Peyer's patch (tissue), 4 donors: Measurements from ENCODE around the gene CAPN5. TPM values are rescaled to one million over a fixed set of nuclear protein-coding genes. Genes with fewer than 3 reads are reported as not detected.

Experiments used
- DNase-seq, 3 donors: peaks; one replicate each; pipeline ENCODE4 v3.0.0-alpha.2; 2017 to 2019
- H3K27ac ChIP-seq, 4 donors: fragments of 200-600 bp; sonication (generic); one replicate each; pipeline ENCODE4 v1.5.1; 2016 to 2019
- H3K27me3 ChIP-seq, 2 donors: fragments of 200-600 bp; sonication (generic); one replicate each; pipeline ENCODE4 v1.5.1; 2019
- H3K36me3 ChIP-seq, 3 donors: fragments of 200-600 bp; sonication (generic); one replicate each; pipeline ENCODE4 v1.5.1; 2016 to 2019
- H3K4me1 ChIP-seq, 4 donors: fragments of 200-600 bp; sonication (generic); one replicate each; pipeline ENCODE4 v1.5.1; 2016 to 2019
- H3K4me3 ChIP-seq, 4 donors: fragments of 200-600 bp; sonication (generic); 1 replicate in 3 of 4; 2 replicates in 1 of 4; pipeline ENCODE4 v1.5.1; 2016 to 2019; ENCODE audit warnings: mild to moderate bottlenecking in 1 of 4
- H3K9me3 ChIP-seq, 4 donors: fragments of 200-600 bp; sonication (generic); one replicate each; pipeline ENCODE4 v1.5.1; 2016 to 2019; ENCODE audit warnings: mild to moderate bottlenecking in 1 of 4
- POLR2A ChIP-seq, 2 donors: fragments of 450-650 bp; IDR thresholded peaks; one replicate each; pipeline ENCODE4 v1.5.1; 2017; ENCODE audit warnings: antibody characterized with exemption in 2 of 2, mild to moderate bottlenecking in 2 of 2, moderate library complexity in 2 of 2
- total RNA-seq, 4 donors: library from RNA; depleted of rRNA; stranded (reverse); fragments of >200 nt; gene quantifications; one replicate each; pipeline ENCODE4 v1.1.0, GENCODE V29; 2016
- TF ChIP-seq, protein P1 (sequence below), 6 experiments: fragments of 450-650 bp in 4 of 6; fragments of 200-600 bp in 2 of 6; sonication (generic) in 1 of 6; IDR thresholded peaks; one replicate each; pipeline ENCODE4 v1.5.1; 2017 to 2019; ENCODE audit warnings: antibody characterized with exemption in 6 of 6, mild to moderate bottlenecking in 3 of 6, moderate library complexity in 1 of 6

Gene CAPN5
- total RNA-seq, 4 donors from 2014 or later = 75.9 to 203 (median 162) TPM

GRCh38 chr11:77026743-77027142, 40.0 kb upstream of the CAPN5 start:
- Histone ChIP-seq H3K36me3 (no peaks in the 10 kb centered on the region), H3K27ac (no peak overlapping the region), H3K9me3 (no peaks in the 10 kb centered on the region), H3K27me3 (no peaks in the 10 kb centered on the region), H3K4me3 (no peak overlapping the region), H3K4me1 (no peaks in the 10 kb centered on the region)
- DNase-seq = no peak
- no peak for TF ChIP-seq POLR2A (IDR thresholded peaks at IDR 0.05)
- TF ChIP-seq, protein P1, sequence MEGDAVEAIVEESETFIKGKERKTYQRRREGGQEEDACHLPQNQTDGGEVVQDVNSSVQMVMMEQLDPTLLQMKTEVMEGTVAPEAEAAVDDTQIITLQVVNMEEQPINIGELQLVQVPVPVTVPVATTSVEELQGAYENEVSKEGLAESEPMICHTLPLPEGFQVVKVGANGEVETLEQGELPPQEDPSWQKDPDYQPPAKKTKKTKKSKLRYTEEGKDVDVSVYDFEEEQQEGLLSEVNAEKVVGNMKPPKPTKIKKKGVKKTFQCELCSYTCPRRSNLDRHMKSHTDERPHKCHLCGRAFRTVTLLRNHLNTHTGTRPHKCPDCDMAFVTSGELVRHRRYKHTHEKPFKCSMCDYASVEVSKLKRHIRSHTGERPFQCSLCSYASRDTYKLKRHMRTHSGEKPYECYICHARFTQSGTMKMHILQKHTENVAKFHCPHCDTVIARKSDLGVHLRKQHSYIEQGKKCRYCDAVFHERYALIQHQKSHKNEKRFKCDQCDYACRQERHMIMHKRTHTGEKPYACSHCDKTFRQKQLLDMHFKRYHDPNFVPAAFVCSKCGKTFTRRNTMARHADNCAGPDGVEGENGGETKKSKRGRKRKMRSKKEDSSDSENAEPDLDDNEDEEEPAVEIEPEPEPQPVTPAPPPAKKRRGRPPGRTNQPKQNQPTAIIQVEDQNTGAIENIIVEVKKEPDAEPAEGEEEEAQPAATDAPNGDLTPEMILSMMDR (IDR thresholded peaks at IDR 0.05) = no peak

- H3K4me3 ChIP-seq = no peak overlapping the region
- no peak for TF ChIP-seq POLR2A (IDR thresholded peaks at IDR 0.05)
- TF ChIP-seq, protein P1 (IDR thresholded peaks at IDR 0.05) = no peak
- H3K27ac ChIP-seq = no peak overlapping the region
- H3K9me3 ChIP-seq = no peaks in the 10 kb centered on the region
- no peak for DNase-seq
- H3K36me3 ChIP-seq = no peaks in the 10 kb centered on the region
- no peaks in the 10 kb centered on the region for H3K4me1 ChIP-seq
- H3K27me3 ChIP-seq = no peaks in the 10 kb centered on the region
These were observed 39.5 kb upstream of the CAPN5 start for GRCh38 chr11:77027275-77027674.

DNA sequence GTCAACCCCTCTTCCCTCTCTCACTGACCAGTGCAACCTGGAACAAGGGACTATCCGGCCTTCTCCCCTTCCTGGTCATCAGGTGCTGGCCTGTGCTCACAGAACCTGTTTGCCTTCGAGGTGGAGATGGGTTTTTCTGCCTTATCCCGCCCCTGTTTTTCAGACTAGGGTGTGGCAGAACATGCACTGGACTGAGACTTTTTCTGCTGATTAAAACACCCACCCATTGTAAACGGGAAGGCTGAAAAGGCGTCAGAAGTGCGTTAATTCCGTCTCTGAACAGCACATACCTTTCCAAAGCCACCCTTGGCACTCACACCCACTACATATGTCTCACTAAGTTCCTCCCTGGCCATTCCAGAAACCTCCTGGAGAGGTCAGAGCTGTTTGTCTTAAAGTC, 36.9 kb upstream of the CAPN5 start:
- Histone ChIP-seq H3K9me3 (no peaks in the 10 kb centered on the region), H3K27me3 (no peaks in the 10 kb centered on the region), H3K4me3 (no peak overlapping the region), H3K4me1 (no peaks in the 10 kb centered on the region), H3K27ac (peak overlapping the region in 1 of 4 donors; percentile 57), H3K36me3 (no peaks in the 10 kb centered on the region)
- no peak for TF ChIP-seq POLR2A (IDR thresholded peaks at IDR 0.05)
- TF ChIP-seq, protein P1 (IDR thresholded peaks at IDR 0.05) = peak in 2 of 6 experiments; percentile 12 to 20
- peak in 1 of 3 donors; percentile 51 for DNase-seq

- H3K4me1 ChIP-seq = peaks cover 0 to 9% (median 0%) of the 10 kb centered on the region in 4 donors
- H3K27ac ChIP-seq = peak overlapping the region in 2 of 4 donors; percentile 1 to 29
- DNase-seq = no peak
These were observed 35.8 kb upstream of the CAPN5 start for GRCh38 chr11:77030834-77031414.

DNA sequence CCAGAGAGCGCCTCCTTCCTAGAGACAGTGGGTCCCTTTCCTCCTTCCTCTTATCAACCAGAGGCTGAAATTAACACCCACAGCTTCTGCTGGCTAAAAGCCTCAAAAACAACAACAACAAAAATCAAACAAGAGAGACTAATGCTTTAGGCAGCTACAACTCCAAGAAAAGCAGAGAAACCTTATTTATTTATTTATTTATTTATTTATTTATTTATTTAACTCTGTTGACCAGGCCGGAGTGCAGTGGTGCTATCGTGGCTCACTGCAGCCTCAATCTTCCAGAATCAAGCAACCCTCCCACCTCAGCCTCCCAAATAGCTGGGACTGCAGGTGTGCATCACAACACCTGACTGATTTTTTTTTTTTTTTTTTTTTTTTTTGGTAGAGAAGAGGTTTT, 35.2 kb upstream of the CAPN5 start:
- H3K4me1 ChIP-seq = peaks cover 0 to 15% (median 0%) of the 10 kb centered on the region in 4 donors
- no peaks in the 10 kb centered on the region for H3K36me3 ChIP-seq
- H3K27me3 ChIP-seq = no peaks in the 10 kb centered on the region
- TF ChIP-seq POLR2A (IDR thresholded peaks at IDR 0.05) = no peak
- TF ChIP-seq, protein P1 (IDR thresholded peaks at IDR 0.05) = no peak
- H3K4me3 ChIP-seq = no peak overlapping the region
- H3K27ac ChIP-seq = peak overlapping the region in 1 of 4 donors; percentile 1
- H3K9me3 ChIP-seq = no peaks in the 10 kb centered on the region
- no peak for DNase-seq

More at GRCh38 chr11:77030834-77031414, 35.8 kb upstream of the CAPN5 start:
- TF ChIP-seq, protein P1 (IDR thresholded peaks at IDR 0.05) = no peak
- TF ChIP-seq POLR2A (IDR thresholded peaks at IDR 0.05) = no peak
- Histone ChIP-seq H3K27me3 (no peaks in the 10 kb centered on the region), H3K9me3 (no peaks in the 10 kb centered on the region), H3K36me3 (no peaks in the 10 kb centered on the region), H3K4me3 (no peak overlapping the region)
